Measurements from ENCODE around the gene LDLRAD4.
"Not testable (repeated sequence)": the region's sequence is repeated elsewhere in the genome, so short reads cannot be mapped to it uniquely, and the experiment has no call there.

LDLRAD4 gene

DNA sequence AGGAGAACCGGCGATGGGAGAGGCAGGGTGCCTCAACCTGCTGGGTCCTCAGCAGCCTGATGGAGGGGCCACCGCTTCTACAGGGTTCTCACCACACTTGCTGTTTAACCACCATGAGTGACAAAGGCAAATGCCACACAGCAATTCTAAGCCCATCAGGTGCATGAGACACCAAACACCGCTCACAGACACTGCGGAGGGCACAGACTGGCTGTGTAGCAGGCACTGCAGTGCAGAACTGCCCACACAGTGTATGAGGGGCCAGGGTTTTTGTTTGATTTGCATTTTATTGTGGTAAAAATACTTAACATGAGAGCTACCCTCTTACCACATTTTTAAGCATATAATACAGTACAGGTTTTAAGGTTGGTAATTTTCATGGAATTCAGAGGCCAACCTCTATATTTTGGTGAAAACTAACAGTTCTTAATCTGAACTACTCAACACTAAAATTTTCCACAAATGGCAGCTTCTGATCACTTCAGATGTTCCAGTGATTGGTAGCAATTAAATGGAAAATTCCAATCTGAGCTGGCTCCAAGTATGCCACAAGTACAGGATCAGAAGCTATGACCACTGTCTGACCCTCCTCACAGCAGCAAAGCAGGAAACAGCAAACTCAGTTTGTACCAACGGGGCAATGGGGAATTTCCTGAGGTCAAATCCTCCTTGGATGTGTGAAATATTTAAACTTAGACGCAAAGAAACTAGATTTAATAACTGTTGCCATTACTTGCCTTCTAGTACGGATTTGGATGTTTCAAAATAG, 440.1 kb downstream of the LDLRAD4 start:
- DNase-seq = no peak

DNA sequence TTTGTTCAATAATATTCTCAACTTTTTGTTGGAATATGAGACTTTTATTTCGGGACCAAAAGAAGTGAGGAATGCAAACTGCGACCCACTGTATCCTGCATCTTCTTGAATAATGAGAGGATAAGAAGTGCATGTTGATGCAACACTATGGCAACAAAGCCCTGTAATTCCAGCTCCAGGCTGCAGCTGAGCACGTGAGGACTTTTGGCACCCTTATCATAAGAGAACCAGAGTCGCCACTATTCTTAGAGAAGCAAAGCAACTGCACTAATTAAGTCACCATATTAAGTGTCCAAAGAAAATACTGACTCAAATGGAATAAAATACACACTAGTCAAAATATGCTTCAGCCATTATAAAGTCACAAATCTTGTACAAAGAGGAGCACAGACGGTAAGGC, 441.9 kb downstream of the LDLRAD4 start:
- DNase-seq = no peak

DNA sequence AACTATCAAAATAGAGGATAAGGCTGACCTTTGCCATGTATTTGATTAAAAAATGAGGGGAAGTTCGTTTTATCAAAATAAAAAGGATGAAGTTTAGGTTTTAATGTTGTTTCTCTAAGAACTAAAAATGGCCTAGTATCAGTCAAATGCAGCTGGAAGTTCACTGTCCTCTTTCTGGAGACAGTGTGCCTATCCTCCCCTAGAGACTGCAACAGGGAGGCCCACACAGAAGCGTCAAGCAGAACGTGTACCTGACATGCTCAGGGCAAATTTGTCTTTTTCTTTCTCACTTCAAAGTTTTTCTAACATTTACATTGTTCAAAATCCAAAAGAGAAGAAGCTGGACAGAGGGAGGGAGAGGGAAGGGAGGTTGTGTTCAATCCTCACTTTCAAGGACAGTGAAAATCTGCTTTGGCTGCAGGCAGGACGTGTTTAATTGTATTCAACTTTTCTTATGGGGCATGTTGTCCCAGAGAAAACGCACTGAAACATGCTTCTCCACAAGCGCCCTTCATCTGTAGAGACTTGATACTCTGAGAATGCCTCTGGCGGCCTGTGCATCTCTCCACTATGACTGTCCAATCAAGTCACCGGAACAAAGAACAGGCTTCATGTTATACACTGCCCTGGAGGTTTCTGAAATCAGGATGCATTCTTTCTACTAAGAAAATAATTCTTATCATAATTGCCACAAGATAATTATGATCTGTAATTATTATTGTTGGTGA, 442.7 kb downstream of the LDLRAD4 start:
- DNase-seq = no peak

DNA sequence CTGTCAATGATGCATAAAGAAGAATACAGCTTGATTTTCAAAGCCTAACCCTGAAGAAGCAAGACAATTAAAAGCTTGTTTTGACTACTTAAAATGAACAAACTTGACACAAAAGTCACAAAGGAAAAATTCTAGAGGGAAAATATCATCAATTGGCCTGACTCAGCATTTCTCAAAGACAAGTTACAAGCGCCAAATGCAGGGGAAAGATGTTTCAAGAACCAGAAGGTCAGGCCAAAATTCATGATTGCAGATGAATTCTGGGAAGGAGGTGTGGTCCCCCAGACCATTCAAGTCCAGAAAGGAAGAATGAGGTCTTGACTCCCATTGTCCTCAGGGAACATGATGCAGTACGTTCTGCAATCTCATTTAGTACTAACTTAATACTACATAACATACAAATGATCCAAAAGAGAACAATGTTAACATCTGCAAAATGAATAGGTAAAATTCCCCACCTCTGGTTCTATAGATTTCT, 443.3 kb downstream of the LDLRAD4 start:
- DNase-seq = no peak

DNA sequence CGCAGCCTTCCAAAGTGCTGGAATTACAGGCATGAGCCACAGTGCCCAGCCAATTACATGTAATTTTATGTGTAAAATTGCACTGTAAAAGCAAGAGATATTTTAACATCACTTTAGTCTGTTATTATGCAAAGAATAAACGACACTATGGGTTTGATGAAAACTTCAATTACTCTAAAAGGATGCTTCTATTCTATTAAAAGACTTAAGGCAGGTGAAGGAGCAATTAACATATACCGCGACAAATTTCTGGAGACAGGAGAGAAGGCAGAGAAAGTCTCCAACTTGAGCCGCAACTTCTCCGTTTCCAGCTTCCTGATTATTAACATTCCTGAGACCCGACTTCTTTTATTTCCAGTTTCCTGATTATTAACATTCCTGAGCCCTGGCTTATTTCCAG, 454.1 kb downstream of the LDLRAD4 start:
- peak; percentile 25 for DNase-seq

DNA sequence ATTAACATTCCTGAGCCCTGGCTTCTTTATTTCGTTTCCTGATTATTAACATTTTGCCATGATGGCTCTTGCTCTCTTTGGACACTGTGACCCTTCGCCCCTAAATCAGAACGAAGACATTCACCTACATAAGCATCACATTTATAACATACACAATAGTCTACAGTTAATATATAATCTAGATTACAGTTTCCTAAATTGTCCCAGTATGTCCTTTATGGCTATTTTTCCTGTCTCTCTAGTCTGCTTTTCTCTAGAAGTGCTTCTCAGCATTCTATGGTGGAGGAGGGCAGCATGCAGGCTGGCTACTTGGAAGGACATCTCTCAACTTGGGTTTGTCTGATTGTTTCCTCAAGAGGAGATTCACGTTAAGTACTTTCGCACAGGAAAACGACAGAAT, 457.9 kb downstream of the LDLRAD4 start:
- DNase-seq = no peak

DNA sequence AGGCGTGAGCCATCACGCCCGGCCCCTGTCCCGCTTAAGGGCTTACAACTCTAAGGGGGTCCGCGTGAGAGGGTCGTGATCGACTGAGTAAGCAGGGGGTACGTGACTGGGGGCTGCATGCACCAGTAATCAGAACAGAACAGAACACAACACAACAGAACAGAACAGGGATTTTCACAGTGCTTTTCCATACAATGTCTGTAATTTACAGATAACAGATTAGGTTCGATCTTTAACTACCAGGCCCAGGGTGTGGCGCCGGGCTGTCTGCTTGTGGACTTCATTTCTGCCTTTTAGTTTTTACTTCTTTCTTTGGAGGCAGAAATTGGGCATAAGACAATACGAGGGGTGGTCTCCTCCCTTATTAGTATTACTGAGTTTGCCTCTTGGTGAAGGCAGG, 458.8 kb downstream of the LDLRAD4 start:
- DNase-seq = not testable (repeated sequence)

DNA sequence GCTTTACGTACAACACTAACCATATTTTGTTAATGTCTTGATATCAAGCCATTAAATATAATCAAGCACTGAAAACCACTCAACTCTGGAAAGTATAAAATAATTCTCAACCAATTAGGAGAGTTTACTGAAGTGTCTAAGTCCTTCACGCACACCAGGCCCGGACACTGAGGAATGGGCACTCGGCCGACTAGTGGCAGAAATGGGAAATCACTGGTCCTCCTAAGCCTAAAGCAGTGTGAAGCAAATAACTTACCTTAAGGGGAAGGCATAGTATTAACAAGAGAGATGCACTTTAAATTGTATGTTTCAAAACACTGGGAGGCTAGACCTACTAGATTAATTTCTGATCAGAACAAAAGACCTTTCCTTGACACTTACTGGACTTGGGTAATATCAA, 462.1 kb downstream of the LDLRAD4 start:
- peak; percentile 39 for DNase-seq

DNA sequence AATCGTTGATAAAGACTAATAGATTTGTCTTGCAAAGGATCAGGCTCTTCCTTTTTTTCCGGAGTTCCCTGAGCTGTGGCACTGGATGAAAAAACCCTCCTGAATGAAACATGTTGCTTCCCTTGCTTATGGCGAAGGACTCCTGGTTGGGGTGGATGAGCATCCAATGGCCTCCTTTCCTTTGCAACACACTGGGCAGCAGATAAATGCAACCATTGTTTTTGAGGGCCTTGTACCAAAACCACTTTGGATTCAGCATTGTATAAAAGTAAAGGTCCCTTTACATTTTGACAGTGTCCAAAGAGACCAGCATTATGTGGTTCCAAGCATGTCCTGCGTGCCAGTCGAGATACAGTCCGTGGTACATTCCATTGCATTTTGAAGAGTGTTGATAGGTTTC, 463.1 kb downstream of the LDLRAD4 start:
- no peak for DNase-seq

DNA sequence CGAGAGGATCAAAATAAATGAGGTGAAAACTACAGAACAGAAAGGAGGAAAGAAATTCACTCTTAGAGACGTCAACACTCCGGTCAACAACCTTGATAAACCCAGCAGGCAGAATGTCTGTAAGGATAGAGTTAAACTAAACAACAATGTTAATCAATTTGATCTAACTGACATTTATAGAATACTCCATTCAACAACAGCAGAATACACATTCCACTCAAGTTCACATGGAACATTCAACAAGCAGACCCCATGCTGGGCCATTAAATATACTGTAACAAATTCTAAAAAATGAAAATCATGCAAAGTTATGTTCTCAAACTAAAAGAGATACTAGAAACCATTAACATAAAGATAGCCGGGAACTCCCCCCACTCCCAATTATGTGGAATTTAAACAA, 466.0 kb downstream of the LDLRAD4 start:
- no peak for DNase-seq

DNA sequence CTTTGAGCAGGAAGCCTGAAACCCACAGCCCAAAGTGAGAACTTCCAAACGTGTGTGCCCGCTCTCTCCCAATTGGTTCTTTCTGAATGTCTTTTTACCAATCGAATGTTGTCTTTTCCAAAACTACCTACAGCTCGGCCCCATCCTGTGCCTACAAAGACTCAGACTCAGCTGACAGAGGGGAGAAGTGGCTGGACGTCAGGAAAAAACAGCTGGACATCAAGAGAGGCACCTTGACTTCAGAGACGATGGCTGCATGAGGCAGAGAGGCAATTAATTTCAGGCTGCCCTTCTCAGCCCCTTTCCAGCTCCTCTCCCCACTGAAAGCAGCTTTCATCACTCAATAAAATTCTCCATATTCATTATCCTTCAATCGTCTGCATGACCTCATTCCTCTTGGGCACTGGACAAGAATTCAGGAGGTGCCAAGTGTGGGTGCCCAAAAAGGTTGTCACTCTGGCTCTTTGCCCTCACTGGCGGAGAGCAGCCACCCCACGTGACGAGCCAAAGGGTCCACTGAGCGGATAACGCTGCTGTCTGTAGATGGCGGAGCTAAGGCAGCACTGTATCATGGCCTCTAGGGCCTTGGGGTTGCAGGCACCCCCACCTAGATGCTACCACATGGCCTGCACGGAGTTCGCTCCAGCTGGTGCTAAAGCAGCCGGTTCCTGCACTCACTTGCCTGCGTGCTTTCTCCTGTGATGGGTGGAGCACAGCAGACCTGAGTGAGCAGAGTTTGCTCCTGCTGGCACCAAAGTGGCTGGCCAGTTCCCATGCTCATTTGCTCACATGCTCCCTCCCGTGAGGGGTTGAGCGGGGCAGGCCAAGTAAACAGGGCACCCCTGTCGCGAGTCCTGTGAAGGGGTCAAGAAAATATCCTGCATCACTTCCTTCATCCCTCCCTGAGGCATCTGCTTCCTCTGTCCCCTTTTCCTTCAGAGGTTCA, 469.9 kb downstream of the LDLRAD4 start:
- DNase-seq = no peak

DNA sequence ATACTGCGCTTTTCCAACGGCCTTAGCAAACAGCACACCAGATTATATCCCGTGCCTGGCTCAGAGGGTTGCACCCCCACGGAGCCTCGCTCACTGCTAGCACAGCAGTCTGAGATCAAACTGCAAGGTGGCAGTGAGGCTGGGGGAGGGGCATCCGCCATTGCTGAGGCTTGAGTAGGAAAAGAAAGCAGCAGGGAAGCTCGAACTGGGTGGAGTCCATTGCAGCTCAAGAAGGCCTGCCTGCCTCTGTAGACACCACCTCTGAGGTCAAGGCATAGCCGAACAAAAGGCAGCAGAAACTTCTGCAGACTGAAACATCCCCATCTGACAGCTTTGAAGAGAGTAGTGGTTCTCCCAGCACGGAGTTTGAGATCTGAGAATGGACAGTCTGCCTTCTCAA, 471.5 kb downstream of the LDLRAD4 start:
- not testable (repeated sequence) for DNase-seq

DNA sequence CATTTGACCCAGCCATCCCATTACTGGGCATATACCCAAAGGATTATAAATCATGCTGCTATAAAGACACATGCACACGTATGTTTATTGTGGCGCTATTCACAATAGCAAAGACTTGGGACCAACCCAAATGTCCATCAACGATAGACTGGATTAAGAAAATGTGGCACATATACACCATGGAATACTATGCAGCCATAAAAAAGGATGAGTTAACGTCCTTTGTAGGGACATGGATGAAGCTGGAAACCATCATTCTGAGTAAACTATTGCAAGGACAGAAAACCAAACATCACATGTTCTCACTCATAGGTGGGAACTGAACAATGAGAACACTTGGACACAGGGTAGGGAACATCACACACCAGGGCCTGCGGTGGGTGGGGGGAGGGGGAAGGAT, 476.8 kb downstream of the LDLRAD4 start:
- DNase-seq = not testable (repeated sequence)

DNA sequence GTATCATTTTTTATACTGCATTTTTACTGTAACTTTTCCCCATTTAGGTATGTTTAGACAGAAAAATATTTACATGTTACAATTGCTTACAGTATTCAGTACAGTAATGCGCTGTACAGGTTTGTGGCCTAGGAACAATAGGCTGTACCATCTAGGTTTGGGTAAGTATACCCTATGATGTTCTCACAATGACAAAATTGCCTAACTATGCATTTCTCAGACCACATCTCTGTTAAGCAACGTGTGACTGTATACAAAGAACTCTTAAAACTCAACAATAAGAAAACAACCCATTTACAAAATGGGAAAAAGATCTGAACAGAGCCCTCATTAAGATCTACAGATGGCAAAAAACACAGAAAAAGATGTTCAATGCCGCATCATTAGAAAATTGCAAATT, 478.4 kb downstream of the LDLRAD4 start:
- DNase-seq = no peak

DNA sequence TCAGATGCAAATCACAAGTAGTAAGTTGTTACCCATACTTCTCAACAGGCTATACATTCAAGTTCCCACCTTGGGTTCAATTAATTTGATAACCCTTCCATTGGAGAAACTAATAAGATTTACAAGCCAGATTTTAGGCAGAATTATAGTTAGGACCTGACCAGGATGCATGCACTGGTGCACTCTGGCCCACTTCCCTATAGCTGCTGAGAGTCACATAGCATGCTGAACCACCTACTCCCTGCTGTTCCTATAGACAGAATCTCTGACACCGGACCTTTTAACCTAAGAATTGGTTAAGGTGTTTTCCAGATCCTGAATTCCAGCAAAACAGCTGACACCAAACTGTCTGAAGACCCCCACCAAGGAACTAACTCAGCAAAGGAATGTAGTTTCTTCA, 481.6 kb downstream of the LDLRAD4 start:
- DNase-seq = no peak

All from RPMI8226 (cell line).